HG03565 (cell line): ENCODE data around the gene DOK5.
"Not testable (repeated sequence)": the region's sequence is repeated elsewhere in the genome, so short reads cannot be mapped to it uniquely, and the experiment has no call there.

Source experiments
- ATAC-seq: cut with Tn5 transposase; IDR thresholded peaks from one replicate; pipeline ENCODE4 v1.9.1; 2021; ENCODE audit warnings: mild to moderate bottlenecking, moderate library complexity; ENCODE audit not compliant: unreplicated experiment

Gene DOK5

GRCh38 chr20:54475334-54476168, at the start of gene DOK5:
Gene DOK5, plus strand, starts transcription at chr20:54475593. Its CDS starts 354 bp downstream, at chr20:54475947.
- no peak for ATAC-seq

GRCh38 chr20:54429364-54429763, 46.0 kb upstream of the DOK5 start:
- no peak for ATAC-seq

GRCh38 chr20:54431156-54431944, 44.0 kb upstream of the DOK5 start:
- no peak for ATAC-seq

- no peak for ATAC-seq
These were observed 42.4 kb upstream of the DOK5 start for GRCh38 chr20:54432966-54433365.

- ATAC-seq = no peak
These were observed 41.8 kb upstream of the DOK5 start for GRCh38 chr20:54433636-54434035.

GRCh38 chr20:54434196-54434595, 41.2 kb upstream of the DOK5 start:
- no peak for ATAC-seq

- no peak for ATAC-seq
These were observed 40.4 kb upstream of the DOK5 start for GRCh38 chr20:54435015-54435414.

- not testable (repeated sequence) for ATAC-seq
These were observed 39.0 kb upstream of the DOK5 start for GRCh38 chr20:54436410-54436809.

GRCh38 chr20:54438166-54438565, 37.2 kb upstream of the DOK5 start:
- no peak for ATAC-seq

- ATAC-seq = no peak
These were observed 25.2 kb upstream of the DOK5 start for GRCh38 chr20:54450207-54450606.

- no peak for ATAC-seq
These were observed 24.2 kb upstream of the DOK5 start for GRCh38 chr20:54451171-54451570.

GRCh38 chr20:54452277-54452676, 23.1 kb upstream of the DOK5 start:
- no peak for ATAC-seq

GRCh38 chr20:54454982-54455381, 20.4 kb upstream of the DOK5 start:
- no peak for ATAC-seq

GRCh38 chr20:54456423-54456822, 19.0 kb upstream of the DOK5 start:
- ATAC-seq = no peak

- ATAC-seq = no peak
These were observed 18.4 kb upstream of the DOK5 start for GRCh38 chr20:54456961-54457360.

GRCh38 chr20:54458219-54458618, 17.2 kb upstream of the DOK5 start:
- no peak for ATAC-seq

GRCh38 chr20:54459279-54459678, 16.1 kb upstream of the DOK5 start:
- no peak for ATAC-seq

GRCh38 chr20:54464003-54464402, 11.4 kb upstream of the DOK5 start:
- no peak for ATAC-seq

GRCh38 chr20:54466127-54466526, 9.3 kb upstream of the DOK5 start:
- ATAC-seq = no peak

GRCh38 chr20:54467622-54468021, 7.8 kb upstream of the DOK5 start:
- no peak for ATAC-seq

GRCh38 chr20:54468082-54468481, 7.3 kb upstream of the DOK5 start:
- ATAC-seq = no peak

GRCh38 chr20:54469293-54469692, 6.1 kb upstream of the DOK5 start:
- ATAC-seq = no peak
